Brain microvascular endothelial cell (primary cell): ENCODE results near the gene SCAANT1.
A peak's percentile ranks its signal among the peaks of the same experiment; 100 is the strongest.

Experiments used
- DNase-seq: peaks from one replicate; pipeline ENCODE4 v3.0.0-alpha.2; 2020
- H3K27ac ChIP-seq: fragments of 250-450 bp; sonication (Bioruptor Pico); 2 replicates; pipeline ENCODE4 v1.5.1; 2020; ENCODE audit warnings: mild to moderate bottlenecking, moderate library complexity
- H3K27me3 ChIP-seq: fragments of 250-450 bp; sonication (Bioruptor Pico); replicated peaks from 2 replicates; pipeline ENCODE4 v1.5.1; 2020; ENCODE audit warnings: mild to moderate bottlenecking
- H3K36me3 ChIP-seq: fragments of 250-450 bp; sonication (Bioruptor Pico); replicated peaks from 2 replicates; pipeline ENCODE4 v1.5.1; 2020; ENCODE audit warnings: mild to moderate bottlenecking
- H3K4me3 ChIP-seq: 2 replicates; pipeline ENCODE4 v1.5.1; 2011; ENCODE audit warnings: low read depth, mild to moderate bottlenecking, control low read depth, low read length, moderate library complexity
- in situ Hi-C: cut with HindIII; loops from 2 replicates; pipeline ENCODE4 v1.10.0; 2017; ENCODE audit warnings: low sequenced_read_pairs, low pct_ligation_motif_present
- TF ChIP-seq, protein P1 (sequence below): IDR thresholded peaks from 2 replicates; pipeline ENCODE4 v1.5.1; 2011; ENCODE audit warnings: low read depth, mild to moderate bottlenecking, moderate library complexity, low read length, control low read depth, inconsistent platforms; ENCODE audit errors: missing control alignments

SCAANT1 gene

GRCh38 chr3:63911873-63912767 lies at the start of gene SCAANT1:
Gene SCAANT1, minus strand, starts transcription at chr3:63912383.
- H3K27me3 ChIP-seq: no peaks in the 10 kb centered on the region
- in situ Hi-C loops: no loop called here
- peak; percentile 79 for DNase-seq
- H3K27ac ChIP-seq: peak within 1 kb of the TSS; percentile 97
- peaks cover 10% of the 10 kb centered on the region for H3K36me3 ChIP-seq
- H3K4me3 ChIP-seq: peak within 1 kb of the TSS; percentile 73
- TF ChIP-seq, protein P1, sequence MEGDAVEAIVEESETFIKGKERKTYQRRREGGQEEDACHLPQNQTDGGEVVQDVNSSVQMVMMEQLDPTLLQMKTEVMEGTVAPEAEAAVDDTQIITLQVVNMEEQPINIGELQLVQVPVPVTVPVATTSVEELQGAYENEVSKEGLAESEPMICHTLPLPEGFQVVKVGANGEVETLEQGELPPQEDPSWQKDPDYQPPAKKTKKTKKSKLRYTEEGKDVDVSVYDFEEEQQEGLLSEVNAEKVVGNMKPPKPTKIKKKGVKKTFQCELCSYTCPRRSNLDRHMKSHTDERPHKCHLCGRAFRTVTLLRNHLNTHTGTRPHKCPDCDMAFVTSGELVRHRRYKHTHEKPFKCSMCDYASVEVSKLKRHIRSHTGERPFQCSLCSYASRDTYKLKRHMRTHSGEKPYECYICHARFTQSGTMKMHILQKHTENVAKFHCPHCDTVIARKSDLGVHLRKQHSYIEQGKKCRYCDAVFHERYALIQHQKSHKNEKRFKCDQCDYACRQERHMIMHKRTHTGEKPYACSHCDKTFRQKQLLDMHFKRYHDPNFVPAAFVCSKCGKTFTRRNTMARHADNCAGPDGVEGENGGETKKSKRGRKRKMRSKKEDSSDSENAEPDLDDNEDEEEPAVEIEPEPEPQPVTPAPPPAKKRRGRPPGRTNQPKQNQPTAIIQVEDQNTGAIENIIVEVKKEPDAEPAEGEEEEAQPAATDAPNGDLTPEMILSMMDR: peak; percentile 2

DNA sequence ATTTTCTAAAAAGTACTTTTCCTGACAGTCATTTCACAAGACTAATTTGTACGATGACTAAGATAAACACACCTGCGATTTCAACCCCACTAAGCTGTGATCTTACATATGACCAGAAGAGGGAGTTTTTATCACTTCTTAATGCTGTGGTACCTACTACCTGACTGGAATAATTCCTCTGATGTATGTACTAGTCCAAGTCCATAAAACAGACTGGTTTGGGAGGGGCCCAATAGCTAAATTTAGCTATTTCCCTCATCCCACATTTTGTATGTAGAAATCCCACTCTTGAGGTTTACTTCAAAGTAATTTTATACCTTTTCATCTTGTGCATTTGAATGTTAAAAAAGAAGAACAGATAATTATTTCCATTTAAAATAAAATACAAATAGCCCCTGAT lies 49.7 kb upstream of the SCAANT1 start:
- H3K4me3 ChIP-seq: no peak overlapping the region
- no peaks in the 10 kb centered on the region for H3K36me3 ChIP-seq
- in situ Hi-C loops: no loop called here
- H3K27me3 ChIP-seq: no peaks in the 10 kb centered on the region
- DNase-seq: no peak
- no peak overlapping the region for H3K27ac ChIP-seq
- TF ChIP-seq, protein P1: peak; percentile 51

DNA sequence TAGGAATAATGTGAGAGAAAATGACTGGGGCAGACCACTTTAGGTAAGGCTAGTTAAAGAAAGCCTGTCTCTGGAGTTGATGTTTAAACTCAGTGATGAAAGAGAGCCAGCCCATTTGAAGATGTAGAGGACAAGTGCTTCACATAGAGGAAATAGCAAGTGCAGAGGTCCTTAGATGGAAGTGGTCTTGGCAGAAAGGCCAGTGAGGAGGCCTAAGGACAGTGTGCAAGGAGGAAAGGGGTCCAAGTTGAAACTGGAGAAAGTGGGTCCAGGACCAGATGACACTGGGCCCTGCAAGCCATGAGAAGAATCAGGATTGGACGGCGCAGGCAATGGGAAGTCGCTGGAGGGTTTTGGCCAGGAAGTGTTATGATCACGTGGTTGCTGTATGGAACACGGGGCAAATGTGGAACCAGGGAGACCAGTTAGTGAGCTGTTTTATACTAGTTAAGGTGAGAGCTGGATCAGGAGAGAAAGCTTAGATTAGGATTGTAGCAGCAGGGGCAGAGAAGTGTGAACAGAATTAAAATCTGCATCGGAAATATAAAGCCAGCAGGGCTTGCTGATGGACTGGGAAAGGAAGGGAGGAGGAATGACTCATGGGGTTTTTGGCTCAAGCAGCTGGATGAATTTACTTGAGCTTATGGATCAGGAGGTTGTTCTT lies 48.0 kb upstream of the SCAANT1 start:
- Histone ChIP-seq H3K36me3 (no peaks in the 10 kb centered on the region), H3K27ac (peak overlapping the region; percentile 68), H3K27me3 (no peaks in the 10 kb centered on the region), H3K4me3 (peak overlapping the region; percentile 26)
- in situ Hi-C loops: no loop called here
- peak; percentile 62 for DNase-seq
- TF ChIP-seq, protein P1: no peak

DNA sequence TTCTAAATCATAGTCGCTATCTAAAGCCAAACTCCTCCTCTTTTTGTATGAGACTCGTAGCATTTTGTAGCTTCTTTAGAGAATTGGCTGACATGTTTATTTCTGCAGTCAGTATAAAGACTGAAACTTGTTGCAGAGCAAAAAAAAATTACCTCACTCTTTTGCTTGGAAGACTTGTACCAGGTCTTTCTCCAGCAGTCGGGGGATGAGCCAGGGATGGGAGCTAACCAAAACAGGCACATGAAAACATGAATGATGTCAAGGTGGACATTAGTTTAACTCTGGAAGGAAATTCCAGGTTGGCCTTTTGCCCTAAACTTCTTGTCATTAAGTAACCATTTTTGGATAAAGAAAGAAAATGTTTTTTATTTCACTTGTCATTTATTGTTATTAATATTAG lies 47.0 kb upstream of the SCAANT1 start:
- DNase-seq: no peak
- no peak overlapping the region for H3K4me3 ChIP-seq
- TF ChIP-seq, protein P1: no peak
- in situ Hi-C loops: no loop called here
- H3K27me3 ChIP-seq: no peaks in the 10 kb centered on the region
- H3K27ac ChIP-seq: no peak overlapping the region
- peaks cover under 1% of the 10 kb centered on the region for H3K36me3 ChIP-seq

- DNase-seq: no peak
- Histone ChIP-seq H3K4me3 (no peak overlapping the region), H3K36me3 (peaks cover 2% of the 10 kb centered on the region), H3K27me3 (no peaks in the 10 kb centered on the region), H3K27ac (no peak overlapping the region)
- TF ChIP-seq, protein P1: no peak
- in situ Hi-C loops: no loop called here
Measured at GRCh38 chr3:63955830-63956545, 43.8 kb upstream of the SCAANT1 start.
